NCI-H128 (cell line): ENCODE data around the gene CLDN11.
A peak's percentile ranks its signal among the peaks of the same experiment; 100 is the strongest.

ENCODE experiments used
- DNase-seq: peaks from one replicate; lab custom pipeline; 2025; ENCODE audit not compliant: unreplicated experiment; lab: John Stamatoyannopoulos, UW

CLDN11 gene

GRCh38 chr3:170470063-170471016 lies 51.7 kb downstream of the CLDN11 start:
- peak; percentile 74 for DNase-seq

DNA sequence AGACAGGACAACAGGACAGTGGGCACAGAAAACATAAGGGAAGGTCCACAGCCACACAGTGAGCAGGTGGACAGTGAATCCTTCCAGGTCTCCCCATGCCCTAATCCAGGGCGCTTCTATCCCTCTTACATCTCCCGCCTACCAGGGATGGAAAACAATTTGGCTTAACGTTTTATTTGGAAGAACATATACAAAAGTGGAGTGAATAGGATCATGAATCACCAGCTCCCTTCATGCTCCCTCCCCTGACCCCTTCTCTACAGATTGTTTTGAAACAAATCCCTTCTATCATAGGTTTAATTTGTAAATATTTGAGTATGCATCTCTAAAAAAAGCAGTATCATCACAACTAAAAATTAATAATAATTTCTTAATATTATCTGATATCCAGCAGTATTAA lies 52.5 kb downstream of the CLDN11 start:
- DNase-seq: no peak

GRCh38 chr3:170473358-170473757 lies 54.7 kb downstream of the CLDN11 start:
- no peak for DNase-seq

GRCh38 chr3:170475092-170475685 lies 56.5 kb downstream of the CLDN11 start:
- no peak for DNase-seq

DNA sequence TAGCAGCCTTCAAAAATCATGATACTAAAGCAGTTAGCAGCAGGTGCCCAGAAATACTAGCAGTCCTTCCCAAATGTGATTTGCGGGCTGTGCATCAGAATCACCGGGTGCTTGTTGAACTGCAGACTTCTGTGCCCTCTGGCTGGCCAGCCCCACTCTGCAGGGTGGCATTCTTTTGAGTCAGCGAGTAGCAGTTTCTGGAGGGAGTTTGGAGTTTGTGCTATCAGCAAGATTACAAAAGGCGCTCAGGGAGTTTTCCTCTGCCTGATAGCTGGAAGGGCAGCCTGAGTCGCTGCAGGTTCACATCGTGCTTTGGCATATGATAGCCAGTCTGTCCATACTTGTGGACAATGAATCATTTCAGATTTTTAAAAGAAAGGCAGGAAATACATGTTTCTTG lies 57.6 kb downstream of the CLDN11 start:
- DNase-seq: no peak

DNA sequence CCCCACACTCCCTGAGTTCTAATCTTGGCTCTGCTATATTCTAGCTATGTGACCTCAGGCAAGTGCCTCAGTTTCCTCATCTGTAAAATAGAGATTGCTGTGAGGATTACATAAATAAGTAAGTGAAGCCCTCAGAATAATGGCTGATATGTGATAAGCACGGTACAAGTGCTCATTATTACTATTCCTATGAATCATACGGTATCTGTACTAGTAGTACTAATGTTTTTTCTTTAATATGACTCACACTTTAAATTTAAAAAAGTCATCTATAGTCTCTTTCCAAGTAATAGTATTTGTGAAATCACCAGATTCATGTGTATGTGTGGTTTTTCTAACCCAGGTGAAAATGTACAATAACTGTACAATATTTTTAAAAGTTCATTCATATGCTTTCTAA lies 58.7 kb downstream of the CLDN11 start:
- no peak for DNase-seq

DNA sequence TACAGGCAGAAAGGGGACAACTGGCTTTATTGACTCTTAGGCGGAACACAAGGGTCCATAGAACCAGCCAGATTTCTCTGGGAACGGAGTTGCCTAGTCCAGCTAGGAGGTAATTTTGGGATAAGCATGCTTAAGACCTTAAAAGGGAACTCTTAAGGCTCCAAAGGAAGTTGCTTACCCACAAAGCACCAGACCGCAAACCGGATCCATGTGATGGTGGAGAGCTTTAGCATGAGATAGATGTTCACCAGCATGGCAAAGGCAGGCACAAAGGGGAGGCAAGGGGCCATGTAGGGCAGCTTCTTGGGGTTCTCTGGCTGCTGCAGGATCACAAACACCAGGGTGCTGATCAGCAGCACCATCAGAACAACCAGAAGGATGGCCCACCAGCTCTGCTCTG lies 61.4 kb downstream of the CLDN11 start:
- DNase-seq: no peak

DNA sequence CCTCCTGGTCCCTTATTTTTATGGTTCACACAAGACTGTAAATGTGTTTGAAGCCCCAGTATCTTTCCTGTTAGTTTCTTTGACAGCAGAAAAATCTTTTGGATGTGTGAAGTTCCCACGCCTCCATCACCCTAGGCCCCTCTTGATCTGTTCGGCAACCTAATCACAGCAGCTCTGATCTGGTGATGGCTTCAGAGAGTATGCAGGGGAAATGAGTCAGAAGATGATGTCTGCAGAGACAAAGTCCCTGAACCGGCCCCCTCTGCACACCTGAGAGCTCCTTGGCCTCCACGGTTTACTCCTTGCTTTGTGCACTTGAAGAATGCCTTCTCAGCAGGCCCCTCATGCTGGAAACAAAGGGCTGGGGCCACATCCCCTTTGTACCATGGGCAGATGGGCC lies 63.5 kb downstream of the CLDN11 start:
- DNase-seq: no peak

- DNase-seq: no peak
Measured at GRCh38 chr3:170483485-170484262, 65.0 kb downstream of the CLDN11 start.
